ENCODE data around the gene TMEM125.

Gene TMEM125

DNA sequence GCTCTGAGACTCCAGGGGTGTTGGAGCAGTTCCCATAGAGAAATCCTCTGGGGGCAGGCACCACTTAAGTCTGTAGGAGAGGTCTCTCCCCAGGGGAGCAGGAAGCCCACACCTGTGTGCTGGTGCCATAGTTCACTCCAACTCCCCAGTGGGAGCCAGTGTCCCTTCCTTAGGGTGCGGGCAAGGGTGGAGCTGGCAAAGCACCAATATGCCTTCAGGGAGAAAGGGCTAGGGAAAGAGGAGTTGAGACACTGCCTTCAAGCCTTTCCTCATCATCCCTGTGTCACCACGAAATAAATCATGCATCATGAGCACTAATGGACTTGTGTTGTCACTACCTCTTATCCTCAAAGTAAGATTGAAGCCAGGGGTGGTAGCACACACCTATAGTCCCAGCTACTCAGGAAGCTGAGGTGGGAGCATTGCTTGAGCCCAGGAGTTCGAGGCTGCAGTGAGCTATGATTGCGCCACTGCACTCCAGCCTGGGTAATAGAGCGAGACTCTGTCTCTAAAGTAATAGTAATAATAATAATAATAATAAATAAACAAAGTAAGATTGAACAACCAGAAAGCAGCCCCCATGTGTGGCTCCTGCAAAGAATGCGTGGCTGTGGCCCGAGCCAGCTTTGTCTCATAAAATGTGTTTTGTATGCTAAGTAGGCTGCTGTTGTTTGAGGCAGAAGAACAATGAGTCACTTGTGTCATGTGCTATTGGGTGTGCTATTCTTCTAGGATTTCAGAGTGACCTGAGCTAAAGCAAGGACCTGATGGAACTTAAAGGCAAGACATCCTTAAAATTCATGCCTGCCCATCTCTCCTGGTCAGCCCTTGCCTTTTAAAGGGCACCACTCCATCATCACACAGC, 24.3 kb downstream of the TMEM125 start:
- no peak for DNase-seq (ENCODE audit: low read depth in 2 of 2)

DNA sequence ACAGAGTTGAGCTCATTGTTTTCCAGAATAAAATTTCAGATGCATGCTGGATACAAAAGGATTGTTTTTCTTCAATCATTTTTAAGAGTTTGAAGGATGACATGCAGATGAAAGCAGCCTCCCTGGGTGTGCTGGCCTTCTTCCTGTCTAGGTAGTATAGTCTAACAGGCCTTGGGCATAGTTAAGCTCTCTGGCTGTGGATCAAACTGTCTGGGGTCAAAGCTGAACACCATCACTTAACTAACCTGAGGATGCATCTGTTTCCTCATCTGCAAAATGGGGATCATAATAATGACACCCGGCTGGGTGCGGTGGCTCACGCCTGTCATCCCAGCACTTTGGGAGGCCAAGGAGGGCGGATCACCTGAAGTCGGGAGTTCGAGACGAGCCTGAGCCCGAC, 25.0 kb downstream of the TMEM125 start:
- no peak for DNase-seq (ENCODE audit: low read depth in 2 of 2)

DNA sequence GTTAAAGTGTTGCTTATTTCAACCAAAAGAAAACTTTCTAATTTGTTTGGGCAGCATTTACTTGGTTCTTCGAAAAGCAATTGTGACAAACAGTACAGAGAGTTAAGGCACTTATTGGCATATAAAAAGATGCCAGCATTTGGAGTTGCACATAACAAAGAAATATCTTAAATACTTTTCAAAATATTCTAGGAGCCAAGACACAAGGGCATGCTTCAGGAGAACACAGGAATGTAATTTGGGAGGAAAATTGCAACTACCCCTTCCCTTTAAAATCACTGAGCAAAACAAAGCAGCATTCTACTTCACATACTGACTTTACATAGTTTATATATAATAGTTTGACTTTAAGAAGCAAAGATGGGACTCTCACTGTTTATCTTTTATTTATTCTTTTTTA, 26.4 kb downstream of the TMEM125 start:
- no peak for DNase-seq (ENCODE audit: low read depth in 2 of 2)

DNA sequence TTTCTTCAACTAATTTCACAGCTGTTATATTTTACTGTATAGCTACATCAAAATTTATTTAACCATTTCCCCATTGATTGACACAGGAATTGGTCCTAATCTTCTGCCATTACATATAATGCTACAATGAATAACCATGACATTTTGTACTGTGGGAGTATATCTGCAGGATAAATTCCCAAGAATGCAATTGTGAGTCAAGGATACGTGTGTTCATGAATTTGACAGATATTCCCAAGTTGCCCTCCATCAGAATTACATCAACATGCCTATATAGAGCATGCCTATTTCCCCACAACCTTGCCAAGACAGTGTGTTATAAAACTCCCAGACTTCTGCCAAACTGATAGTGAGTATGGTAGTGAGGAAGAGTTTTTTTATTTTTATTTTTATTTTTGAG, 28.3 kb downstream of the TMEM125 start:
- no peak for DNase-seq (ENCODE audit: low read depth in 2 of 2)

DNA sequence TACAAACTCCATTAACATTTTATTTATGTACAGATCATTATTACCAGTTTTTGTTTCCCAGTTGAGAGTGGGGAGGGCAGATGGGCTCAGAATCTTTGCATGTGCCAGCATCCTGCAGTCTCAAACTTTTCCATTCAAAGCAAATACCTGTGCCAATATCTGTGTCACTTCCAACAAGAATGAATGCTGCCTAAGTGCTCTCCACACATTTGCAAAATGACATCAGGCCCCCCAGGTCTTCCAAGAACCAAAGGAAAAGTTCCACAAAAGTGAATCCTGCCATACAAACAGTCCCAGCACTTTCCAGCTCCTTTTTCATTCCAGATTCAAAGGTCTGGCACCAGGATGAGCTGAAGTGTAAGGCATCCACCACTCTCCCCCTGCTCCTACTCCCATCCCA, 29.3 kb downstream of the TMEM125 start:
- DNase-seq (ENCODE audit: low read depth in 2 of 2) = no peak

DNA sequence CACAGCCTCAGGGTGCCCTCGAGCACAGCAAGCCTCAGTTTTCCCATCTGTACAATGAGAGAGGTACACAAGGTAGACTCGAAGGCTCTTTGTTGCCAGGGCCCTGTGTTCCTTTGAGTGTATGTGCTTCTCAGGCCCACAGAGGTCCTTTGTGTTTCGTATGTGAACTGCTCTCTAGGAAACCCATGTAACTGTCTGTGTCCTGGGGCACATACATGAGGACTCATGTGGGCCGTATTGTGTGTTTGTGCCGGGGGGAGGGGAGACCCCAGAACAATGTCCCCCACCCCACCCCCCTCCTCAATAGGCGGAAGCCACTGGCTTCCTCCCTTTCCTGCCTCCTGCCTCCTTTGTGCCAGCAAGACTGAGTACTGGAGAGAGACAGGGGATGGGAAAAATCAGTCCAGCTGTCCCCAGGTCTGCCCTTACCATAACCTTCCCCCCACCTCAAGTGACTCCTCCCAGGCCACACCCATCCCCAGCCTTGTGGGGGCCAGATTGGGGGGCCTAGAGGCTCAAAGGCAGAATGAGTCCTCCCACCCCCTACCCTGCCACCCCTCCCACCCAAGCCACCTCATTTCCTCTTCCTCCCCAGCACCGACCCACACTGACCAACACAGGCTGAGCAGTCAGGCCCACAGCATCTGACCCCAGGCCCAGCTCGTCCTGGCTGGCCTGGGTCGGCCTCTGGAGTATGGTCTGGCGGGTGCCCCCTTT, 30.8 kb downstream of the TMEM125 start, which contains the start of gene TIE1:
TSS of gene TIE1 (plus strand) at position 605 of the 717 bp plus-strand sequence. CDS start at position 695, 90 bp downstream.
- no peak for DNase-seq (ENCODE audit: low read depth in 2 of 2)

DNA sequence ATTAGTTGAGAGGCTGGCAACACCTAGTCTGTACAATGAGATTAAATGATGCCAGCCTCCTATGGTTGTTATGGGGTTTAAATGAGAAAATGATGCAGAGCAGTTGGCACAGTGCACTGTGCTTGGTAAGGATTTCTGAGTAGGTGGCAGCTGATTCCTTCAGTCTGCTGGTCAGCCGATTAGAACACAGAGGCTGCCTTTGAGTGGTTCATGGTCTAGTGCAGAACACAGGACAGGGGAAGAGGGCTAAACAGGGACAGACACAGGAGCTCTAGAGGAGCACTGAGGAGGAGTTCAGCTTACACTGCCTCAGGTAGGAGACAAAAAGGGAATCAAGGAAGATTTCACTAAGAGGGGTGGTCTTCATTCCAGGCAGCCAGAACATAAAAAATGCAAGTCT, 32.4 kb downstream of the TMEM125 start:
- no peak for DNase-seq (ENCODE audit: low read depth in 2 of 2)

DNA sequence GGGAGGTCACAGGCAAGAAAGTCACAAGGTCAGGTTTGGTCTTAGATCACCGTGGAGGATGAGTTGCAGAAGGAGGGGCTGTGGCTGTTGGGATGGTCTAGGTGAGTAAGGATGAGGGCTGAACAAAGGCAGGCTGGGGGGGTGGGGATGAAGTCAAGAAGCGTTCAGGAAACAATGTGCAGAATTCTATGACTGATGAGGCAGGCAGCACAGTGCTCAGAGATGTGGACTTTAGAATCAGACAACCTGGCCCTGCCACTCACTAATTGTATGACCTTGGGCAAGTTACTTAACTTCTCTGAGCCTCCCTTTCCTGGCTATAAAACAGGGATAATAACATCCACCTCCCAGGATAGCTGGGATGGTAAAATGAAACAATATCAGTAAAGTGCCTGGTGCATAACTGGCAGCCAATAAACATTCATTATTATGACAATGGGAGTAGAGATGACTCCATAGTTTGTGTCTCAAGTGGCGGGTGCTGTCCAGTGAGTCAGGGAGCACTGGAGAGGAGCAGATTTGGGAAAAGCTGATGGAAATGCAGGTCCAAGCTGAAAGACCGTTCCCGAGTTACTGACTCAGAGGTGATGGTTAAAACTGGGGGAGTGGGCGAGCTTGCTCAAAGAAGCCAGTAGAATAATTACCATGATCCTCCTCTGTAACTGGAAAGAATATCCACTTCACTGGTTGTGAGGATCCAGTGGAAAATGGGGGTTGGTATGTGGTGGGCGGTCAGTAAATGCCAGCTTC, 33.1 kb downstream of the TMEM125 start:
- DNase-seq (ENCODE audit: low read depth in 2 of 2) = no peak

DNA sequence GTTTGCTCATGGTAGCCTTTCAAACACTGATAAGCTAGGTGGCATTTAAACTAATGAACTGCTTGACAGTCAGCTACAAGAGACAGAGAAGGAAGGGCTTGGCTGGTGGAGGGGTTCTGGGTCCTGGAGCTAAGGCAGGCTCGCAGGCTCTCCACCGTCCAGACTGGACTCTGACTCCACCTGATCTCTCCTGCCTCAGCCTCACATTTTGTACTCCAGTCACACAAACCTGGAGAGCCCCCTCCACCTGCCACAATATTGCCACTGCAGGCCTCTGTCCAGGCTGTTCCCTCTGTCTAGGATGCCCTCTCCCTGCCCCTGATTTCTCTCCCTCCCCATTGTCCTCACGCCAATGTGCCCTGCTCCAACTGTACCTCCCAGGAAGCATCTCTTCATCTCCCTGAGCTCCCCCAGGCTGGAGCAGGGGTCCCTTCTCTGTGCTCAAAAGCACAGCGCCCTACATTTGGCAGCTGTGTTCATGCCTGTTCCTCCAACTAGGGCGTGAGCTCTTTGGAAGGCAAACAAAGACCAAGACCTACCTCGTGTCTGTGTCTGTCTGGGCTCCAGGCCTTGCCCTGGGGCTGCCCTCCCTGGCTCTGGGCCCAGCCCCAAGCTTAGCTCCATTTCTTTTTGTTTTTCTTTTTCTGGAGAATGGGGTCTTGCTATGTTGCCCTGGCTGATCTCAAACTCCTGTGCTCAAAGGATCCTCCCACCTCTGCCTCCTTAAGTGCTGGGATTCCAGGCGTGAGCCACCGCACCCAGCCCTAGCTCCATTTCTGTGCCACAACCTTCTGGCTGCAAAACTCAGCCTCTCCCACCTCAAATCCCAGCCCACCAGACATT, 33.9 kb downstream of the TMEM125 start:
- no peak for DNase-seq (ENCODE audit: low read depth in 2 of 2)

DNA sequence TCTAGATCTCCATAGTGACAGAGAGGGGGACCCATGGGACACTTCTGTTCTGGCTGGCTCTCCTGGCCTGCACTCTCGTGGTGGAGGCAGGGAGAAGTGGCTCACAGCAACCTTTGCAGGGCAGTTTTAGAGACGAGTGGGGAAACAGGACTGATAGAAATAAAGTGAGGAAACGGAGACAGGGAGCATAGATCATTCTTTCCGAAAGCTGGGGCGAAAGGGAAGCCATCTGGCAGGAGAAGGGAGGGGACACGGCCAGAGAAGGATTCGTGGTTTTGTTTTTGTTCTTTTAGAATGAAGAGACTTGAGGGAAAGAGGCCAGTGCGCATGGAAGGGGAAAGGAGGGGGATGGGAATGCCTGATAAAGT, 34.5 kb downstream of the TMEM125 start:
- no peak for DNase-seq (ENCODE audit: low read depth in 2 of 2)

DNA sequence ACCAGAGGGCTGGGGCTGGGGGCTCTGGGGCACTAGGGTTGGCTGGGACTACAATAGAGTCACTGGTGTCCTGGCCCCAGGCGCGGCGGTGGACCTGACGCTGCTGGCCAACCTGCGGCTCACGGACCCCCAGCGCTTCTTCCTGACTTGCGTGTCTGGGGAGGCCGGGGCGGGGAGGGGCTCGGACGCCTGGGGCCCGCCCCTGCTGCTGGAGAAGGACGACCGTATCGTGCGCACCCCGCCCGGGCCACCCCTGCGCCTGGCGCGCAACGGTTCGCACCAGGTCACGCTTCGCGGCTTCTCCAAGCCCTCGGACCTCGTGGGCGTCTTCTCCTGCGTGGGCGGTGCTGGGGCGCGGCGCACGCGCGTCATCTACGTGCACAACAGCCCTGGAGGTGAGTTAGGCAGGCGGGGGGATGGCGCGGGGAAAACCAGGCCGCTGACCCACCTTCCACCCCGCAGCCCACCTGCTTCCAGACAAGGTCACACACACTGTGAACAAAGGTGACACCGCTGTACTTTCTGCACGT, 35.1 kb downstream of the TMEM125 start:
- DNase-seq (ENCODE audit: low read depth in 2 of 2) = no peak

DNA sequence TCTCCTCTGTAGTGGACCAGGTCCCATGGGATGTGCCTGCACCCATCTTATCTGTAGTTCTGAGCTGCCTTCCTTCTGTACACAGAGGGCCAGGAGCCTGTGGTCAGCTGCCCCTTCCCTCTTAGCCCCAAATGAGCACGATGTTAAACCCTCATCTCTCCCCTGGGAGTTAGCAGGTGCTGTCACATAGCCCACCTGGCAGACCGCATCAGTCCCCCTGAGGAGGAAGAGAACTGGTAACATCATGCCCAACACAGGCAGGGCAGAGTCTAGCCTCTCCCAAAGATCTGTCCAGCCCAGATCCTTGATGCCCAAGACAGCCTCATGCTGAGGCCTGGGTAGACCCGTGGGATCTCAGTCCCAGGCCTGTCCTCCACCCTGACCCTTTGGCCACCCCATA, 35.7 kb downstream of the TMEM125 start:
- no peak for DNase-seq (ENCODE audit: low read depth in 2 of 2)

DNA sequence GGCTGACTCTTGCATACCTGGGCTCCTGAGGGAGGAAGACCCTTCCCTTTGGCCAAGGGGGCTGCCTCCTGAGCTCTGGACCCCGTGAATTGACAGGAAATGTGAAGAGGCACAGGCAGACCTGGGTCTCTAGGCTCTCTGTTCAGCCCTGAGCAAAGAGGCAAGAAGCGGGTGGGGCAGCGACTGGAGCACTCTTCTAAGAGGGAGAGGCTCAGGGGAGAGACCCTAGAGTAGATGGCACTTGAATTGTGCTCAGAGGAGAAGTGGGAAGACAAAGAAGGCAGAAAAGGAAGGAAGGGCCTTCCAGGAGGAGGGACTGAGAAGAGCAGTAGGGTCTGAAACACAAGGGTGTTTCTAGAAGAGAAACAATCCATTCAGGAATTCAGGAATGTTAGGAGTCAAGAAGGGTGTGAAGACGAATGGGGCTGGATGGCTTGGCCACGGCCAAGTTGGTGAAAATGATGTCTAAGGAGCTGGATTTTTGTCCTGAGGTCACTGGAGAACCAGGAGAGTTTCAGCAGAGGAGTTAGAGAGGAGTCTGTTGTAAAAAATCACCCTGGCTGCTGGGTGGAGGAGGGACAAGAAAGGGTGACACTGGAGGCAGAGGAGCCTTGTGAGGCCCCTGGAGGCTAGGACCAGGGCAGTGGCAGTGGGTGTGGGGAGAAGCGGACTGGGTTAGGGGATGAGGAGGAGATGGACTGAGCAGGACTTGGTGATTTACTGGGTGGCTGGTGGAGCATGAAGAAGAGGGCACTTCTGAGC, 36.3 kb downstream of the TMEM125 start:
- DNase-seq (ENCODE audit: low read depth in 2 of 2) = no peak

DNA sequence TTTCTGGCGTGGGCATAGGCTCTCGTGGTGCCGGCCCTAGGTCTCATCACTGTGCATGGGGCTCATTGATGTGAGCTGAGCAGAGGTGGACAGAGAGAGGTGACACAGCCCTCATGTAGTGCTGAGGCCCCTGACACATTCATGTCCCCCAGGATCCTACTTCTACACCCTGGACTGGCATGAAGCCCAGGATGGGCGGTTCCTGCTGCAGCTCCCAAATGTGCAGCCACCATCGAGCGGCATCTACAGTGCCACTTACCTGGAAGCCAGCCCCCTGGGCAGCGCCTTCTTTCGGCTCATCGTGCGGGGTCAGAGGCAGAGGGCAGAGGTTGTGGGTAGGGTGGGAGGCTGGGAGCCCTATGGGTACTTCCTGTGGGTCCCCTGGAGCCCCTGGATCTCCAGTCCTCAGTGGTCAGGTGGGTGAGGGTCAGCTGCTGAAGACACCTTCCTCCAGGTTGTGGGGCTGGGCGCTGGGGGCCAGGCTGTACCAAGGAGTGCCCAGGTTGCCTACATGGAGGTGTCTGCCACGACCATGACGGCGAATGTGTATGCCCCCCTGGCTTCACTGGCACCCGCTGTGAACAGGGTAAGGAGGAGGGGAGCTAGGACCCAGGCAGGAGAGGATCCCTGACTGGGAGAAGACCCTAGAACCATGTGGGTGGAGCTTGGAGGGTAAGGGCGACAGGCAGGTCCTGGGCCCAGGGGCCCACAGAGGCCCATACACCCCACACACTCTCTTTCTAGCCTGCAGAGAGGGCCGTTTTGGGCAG, 37.1 kb downstream of the TMEM125 start:
- DNase-seq (ENCODE audit: low read depth in 2 of 2) = no peak

DNA sequence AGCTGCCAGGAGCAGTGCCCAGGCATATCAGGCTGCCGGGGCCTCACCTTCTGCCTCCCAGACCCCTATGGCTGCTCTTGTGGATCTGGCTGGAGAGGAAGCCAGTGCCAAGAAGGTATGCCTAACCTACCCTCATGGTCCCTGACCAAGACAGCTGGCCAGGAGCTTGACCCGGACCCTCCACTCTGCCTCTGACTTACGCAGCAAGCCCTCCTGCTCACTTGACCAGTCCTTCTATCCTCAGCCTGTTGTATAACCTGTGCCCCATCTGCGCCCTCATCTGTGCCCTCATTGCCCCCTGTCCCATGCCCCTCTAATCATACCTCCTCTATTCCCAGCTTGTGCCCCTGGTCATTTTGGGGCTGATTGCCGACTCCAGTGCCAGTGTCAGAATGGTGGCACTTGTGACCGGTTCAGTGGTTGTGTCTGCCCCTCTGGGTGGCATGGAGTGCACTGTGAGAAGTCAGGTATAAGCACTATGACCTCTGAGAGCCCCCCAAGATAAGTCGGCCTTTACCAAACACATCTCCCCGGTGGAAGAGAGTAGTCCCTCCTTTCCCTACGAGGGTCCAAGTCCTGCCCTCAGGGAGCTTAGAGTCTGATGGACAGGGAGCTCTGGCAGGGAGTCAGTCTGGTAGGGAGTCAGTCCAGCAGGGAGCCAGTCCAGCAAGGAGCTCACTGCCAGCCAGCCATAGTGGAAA, 37.8 kb downstream of the TMEM125 start:
- DNase-seq (ENCODE audit: low read depth in 2 of 2) = no peak

DNA sequence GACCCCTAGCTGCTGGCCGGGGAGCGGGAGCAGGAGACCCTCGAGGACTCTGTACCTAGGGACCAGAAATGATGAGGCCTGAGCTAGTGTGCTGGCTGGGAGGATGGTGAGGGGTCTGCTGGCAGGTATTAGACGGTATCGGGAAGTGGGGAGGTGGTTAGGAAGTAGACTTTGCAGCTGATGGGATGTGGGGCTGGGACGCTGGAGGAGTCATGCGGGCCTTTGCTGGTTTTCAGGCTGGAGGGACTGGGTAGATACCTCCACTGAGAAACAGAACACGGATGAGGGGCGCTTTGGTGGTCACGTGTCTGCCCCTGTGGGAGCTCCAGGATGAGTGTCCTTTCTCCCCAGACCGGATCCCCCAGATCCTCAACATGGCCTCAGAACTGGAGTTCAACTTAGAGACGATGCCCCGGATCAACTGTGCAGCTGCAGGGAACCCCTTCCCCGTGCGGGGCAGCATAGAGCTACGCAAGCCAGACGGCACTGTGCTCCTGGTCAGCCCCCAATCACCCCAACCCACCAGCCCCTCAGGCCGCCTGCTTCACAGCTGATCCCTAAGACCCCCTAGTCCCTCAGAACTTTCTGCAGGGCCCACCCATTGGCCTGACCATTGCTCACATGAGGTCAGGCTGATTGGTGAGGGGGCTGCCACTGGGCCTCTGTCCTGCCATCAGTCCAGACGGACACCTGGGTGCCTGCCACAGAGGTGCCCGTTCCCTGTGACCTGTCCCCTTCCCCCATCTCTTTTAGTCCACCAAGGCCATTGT, 39.0 kb downstream of the TMEM125 start:
- DNase-seq (ENCODE audit: low read depth in 2 of 2) = no peak

DNA sequence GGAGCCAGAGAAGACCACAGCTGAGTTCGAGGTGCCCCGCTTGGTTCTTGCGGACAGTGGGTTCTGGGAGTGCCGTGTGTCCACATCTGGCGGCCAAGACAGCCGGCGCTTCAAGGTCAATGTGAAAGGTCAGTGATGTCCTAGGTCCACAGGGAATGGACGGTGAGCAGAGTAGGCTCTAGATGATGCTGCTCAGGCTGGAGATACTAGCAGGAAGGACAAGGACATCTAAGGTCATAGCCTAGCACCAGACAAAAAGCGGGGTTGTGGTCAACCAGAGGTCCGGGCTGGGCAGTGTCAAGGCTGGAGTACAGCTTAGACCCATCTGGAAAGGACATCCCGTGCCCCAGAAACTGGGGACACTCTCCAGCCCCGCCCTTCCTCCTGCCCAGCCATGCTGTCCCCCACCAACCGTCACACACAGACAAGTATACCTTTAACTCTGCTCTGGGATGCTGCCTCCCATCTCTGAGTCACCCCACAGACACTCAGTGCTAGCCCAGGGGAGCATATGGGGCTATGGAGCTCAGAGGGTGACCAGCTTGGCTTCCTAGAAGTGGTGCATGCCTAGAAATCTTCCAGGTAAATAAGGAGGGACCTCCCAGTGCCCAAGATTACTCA, 39.7 kb downstream of the TMEM125 start:
- no peak for DNase-seq (ENCODE audit: low read depth in 2 of 2)

DNA sequence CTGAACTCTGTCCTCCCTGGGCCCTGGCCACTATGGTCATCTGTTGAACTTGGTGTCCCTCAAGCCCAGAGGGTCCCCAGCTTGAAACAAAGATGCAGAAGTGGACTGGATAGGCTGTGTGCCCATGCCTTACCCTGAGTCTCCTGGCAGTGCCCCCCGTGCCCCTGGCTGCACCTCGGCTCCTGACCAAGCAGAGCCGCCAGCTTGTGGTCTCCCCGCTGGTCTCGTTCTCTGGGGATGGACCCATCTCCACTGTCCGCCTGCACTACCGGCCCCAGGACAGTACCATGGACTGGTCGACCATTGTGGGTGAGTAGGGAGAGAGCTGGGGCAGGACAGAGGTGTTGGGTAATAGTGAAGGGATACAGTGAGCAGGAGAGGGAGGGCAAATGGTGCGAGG, 41.7 kb downstream of the TMEM125 start:
- no peak for DNase-seq (ENCODE audit: low read depth in 2 of 2)
